CD4-positive, alpha-beta T cell treated with Interferon gamma for 1 hour (primary cell): ENCODE data around the gene SNX11.

Experiments
- DNase-seq: peaks from one replicate; pipeline ENCODE4 v3.0.0-alpha.2; 2020

Gene SNX11

DNA sequence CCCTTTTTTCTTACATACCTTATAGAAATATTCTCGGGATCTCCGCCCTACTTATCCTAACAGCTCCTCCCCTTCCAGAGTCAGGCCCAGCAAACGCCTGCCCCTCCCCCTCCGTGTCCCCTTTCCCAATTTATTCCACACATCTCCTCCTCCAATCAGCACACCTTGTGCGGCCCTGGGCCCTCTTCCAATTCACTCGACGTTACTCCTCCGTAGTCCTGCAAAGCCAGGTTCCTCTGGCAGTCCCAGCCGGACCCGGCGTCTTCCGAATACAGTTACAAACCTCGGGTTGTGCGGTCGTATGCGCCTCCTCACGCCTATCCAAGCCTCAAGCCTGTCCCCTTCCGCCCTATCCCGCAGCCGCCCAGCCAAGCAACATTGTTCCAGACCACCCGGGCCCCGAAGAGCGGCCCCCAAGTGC lies 7.0 kb upstream of the SNX11 start:
- no peak for DNase-seq

DNA sequence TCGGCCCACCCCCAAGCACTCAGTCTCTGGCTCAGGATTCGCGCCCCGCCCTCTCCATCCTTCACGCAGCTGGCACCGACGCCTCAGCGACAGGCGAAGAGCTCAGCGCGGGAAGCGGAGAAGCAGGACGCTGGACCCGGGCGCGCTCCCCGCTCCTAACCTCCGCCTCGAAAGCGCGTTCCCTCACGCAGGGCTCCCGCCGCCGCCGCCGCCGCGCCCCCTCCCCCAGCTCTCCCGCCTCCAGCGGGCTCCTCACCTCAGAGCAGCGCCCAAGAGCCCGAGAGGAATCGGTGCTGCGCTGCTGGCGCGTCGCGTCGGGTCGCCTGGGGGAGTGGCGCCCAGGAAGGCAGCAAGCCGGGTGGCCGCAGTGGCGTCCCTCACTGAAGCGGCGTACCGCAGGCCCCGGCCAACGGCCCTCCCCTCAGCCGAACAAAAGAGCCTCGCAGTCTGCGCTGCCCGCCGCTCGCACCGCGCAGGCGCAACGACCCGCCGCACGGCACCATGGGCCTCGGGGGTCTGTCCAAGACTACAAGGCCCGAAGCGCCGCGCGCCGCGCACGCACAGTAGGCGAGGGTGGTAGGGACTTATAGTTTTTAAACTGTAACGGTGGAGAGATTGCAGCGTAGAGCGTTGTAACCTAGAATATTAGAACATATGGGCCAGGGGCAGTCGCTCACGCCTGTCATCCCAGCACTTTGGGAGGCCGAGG lies 6.4 kb upstream of the SNX11 start, which contains the start of gene CBX1:
Gene CBX1 (minus strand): TSS at position 467 of the 709 bp plus-strand sequence. CDS start 24,474 bp downstream, outside the sequence.
- peak; percentile 94 for DNase-seq

DNA sequence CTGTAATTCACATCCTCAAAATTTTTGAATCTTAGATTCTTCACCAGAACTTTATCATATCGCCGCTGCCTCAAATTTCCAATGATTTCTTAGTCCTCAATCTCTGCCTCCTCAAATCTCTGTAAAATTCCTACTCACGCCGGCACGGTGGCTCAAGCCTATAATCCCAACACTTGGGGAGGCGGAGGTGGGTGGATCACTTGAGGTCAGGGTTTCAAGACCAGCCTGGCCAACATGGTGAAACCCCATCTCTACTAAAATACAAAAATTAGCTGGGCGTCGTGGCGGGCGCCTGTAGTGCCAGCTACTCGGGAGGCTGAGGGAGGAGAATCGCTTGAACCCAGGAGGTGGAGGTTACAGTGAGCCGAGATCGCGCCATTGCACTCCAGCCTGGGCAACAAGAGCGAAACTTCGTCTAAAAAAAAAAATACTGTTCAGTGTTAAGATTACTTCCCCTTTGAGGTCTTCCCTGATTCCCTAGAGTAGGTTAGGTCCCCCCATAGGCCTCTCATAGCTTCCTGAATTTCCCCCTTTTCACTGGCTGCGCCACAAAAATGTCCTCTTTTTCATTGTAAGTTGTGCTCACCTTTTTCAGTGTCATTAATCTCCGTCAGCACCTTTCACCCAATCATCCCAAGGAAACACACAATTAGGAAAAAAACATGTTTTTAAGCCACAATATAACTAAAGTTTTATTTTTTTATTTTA lies 5.4 kb upstream of the SNX11 start:
- DNase-seq: no peak

DNA sequence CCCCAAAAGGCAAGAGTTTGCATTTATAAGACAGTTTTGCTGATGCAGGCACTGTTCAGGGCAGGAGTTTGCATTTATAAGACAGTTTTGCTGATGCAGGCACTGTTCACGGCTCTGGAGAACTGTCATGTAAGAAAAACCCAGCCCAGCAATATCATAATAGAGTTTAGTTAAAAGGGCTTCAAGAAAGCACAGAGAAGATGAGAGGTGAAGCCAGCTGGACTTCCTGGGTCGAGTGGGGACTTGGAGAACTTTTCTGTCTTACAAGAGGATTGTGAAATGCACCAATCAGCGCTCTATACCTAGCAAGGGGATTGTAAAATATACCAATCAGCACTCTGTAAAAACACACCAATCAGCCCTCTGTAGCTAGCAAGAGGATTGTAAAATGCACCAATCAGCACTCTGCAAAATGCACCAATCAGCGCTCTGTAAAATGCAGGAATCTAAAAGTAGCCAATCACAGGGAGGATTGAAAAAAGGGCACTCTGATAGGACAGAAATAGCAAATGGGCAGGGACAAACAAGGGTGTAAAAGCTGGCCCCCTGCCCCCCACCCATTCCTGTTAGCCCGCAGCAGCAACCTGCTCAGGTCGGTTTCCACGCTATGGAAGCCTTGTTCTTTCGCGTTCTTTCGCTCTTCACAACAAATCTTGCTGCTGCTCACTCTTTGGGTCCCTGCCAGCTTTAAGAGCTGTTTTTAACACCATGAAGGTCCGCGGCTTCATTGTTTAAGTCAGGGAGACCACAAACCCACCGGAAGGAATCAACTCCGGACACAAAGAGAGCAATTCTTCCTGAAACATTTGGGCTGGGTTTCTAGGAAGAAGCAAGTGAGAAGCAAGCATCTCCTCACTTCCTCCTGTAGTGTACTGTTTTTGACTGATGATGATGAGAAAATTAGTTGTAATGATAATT lies 4.5 kb upstream of the SNX11 start:
- peak; percentile 51 for DNase-seq

DNA sequence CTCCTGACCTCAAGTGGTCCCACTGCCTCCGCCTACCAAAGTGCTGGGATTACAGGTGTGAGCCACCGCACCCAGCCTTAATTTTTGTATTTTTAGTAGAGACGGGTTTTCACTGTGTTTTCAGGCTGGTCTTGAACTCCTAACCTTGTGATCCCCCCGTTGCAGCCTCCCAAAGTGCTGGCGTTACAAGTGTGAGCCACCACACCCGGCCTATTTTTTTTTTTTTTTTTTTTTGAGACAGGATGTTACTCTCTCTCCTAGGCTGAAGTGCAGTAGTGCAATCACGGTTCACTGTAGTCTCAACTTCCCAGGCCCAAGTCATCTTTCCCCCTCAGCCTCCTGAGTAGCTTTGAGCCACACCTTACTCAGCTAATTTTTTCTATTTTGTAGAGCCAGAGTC lies 3.1 kb upstream of the SNX11 start:
- no peak for DNase-seq

DNA sequence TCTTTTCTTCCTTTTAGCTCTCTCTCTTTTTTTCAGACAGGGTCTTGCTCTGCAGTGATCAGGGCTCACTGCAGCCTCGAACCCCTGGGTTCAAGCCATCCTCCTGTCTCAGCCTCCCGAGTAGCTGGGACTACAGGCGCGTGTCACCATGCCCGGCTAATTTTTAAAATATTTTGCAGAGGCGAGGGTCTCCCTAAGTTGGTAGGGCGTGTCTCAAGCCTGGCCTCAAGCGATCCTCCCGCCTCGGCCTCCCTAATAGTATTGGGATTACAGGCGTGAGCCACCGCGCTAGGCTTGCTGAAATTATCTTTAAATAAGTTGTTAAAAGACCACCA lies 797 bp upstream of the SNX11 start:
- DNase-seq: no peak

DNA sequence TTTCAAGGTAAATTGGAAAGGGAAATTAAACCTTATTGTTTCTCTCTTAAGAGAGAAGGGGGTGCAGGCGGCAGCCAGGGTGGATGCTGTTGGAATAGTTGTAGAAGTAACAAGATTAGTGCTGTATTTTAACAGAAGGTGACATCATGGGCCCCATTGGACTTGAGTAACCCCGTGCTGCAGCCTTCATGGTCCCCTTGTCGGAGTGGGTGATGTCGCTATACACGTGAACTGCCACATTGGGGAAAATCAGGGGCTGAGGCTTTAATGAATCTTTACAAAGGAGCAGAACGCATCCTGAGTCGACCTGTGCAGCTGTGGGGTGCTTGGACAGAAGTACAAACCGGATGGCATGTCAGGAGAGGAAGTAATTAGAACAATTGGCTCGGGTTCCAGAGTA lies 3.2 kb downstream of the SNX11 start:
- DNase-seq: no peak

DNA sequence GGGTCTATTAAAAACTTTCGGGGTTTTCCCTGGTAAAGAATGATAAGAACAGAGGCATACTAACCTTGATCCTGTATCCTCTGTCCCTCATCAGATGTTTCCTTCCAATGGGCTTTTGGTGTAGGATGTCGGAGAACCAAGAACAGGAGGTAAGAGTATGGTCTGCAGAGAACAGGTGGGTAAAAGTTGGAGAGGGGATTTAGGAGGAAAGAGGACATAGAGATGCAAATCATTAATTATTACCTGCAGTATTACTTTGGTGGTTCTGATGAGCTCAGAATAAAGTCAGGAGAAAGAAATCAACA lies 4.3 kb downstream of the SNX11 start:
- no peak for DNase-seq

DNA sequence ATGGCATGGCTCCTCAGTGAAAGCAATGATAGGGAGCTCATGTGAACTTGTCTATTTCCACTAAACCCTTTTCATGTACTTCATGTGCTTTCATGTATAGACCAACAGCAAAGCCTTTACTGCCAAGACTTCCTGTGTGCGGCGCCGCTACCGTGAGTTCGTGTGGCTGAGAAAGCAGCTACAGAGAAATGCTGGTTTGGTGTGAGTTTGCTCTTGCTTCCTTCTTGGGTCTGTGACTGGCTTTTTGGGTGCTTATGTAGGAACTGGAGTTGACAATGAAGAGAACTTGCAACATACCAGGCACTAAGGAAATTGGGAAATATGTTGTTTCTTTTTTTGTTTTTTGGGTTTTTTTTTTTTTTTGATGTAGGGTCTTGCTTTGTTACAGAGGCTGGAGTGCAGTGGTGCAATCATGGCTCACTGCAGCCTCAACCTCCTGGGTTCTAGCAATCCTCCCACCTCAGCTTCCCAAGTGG lies 5.7 kb downstream of the SNX11 start:
- peak; percentile 56 for DNase-seq

DNA sequence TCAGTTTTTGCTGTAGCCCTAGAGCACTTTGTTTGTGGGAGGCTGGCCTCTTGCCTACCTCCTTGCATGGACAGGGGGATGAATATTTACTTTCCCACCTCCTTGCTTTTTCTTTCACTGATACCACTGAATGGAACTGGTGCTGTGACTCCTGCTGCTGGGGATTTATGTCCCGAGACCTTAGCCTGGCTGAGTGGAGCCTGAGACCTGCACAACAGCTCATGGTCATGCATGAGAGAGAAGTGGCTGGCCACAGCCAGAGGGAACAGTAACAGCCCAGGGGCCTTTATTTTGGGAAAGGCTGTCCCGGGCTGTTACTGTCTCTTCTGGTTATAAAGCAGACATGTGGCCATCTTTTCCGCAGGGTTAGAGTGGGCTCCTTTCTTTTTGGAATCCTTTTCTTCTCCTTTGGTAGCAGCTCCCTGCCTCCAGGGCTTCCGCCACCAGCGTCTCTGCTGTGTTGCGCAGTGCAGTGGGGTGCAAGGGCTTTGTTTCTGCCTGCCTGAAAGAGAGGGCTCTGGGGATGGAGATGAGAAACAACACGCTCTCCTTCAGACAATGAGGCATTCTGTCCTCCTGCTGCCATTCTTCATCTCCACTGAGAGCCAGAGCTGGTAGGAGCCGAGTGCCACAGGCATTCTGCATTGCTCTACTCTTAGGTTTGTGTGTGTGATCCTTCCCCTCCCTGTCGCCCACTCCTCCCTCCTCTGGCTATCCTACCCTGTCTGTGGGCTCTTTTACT lies 14.5 kb downstream of the SNX11 start:
- no peak for DNase-seq

DNA sequence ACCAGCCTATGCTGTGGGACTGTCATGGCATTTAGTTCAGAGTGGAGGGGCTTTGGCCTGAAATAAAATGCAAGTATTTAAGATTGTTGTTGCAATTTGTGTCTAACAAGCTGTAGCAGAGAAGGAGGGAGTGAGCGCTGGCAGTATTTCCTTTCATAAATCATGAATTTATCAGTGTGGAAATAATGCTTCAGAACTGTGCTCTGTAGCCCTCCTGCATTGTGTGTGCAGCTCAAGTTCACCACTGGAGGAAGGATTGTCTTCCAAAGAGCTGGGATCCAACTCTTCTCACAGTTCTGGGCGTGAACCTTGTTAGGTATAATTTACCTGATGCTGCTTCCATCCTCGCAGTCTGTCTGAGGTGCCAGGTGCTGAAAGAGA lies 15.1 kb downstream of the SNX11 start:
- no peak for DNase-seq

DNA sequence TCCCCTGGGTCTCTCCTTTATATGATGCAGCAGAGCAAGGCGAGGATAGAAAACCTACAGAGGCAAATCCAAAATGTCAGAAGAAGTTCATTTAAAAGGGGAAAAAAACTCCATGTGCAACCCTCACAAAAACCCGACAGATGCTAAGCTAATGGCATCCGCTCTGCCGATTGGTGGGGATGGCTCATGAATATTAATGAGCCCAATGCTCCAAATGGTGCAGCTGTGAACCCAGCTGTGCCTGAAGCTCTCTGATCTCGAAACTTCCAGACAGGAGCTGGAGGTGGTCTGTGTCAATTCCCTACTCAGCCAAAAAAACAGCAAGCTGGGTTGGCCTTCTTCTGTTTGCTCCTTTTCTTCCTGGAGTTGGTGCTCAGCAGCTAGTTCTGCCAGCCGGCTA lies 15.5 kb downstream of the SNX11 start:
- DNase-seq: no peak

DNA sequence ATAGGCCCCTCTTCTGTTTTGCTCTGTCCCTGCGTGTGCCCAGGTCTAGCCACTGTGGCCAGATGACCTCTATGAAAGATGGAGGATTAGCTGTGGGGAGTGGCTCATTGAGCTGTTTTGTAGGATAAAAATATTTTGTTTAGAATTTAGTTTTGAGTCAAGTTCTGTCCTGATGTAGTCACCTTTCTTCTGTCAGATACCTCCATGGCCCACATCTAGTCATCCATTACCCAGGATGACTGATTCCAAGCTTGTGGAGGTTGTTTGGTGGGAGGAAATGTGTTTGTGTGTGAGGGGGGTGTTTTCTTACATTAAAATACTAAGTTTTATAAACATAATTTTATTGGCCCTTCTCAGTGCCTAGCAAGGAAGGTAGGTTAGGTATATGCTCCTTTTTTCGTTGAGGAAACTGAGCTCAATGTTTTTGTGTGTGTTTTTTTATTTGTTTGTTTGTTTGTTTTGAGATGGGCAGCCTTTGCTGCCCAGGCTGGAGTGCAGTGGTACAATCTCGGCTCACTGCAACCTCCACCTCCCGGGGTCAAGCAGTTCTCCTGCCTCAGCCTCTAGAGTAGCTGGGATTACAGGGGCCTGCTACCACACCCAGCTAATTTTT lies 16.3 kb downstream of the SNX11 start:
- no peak for DNase-seq

DNA sequence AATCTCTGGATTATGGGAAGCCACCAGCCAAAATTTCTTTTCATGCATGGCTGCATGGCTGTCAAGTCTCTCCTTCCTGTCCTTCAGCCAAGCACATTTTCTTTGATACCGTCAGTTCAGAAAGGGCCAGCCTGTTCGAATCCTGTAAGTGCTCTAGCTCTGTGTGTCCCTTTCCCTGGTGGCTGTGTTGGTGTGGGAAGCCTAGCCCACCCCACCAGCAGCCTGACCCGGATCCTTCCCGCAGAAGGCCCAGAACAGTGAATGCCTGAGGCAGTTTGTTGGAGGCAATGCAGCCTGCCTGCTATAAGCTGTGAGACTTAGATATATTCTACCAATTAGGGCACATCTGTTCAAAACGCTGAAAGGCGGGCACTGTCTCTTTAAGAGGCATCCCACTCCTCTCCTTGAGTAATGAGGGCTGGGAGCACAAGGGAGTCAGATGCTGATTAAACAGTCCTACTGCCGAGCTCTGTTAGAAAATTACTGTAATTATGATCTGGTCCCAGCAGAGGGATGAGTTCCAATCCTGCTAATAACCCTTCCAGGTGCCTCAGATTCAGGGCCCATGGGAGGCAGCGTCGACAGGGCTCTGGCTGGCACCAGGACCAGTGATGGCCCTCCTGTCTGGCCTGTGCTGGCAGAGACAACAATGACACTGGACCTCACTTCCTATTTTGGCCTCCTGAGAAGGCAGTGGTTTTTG lies 18.4 kb downstream of the SNX11 start:
- DNase-seq: no peak

DNA sequence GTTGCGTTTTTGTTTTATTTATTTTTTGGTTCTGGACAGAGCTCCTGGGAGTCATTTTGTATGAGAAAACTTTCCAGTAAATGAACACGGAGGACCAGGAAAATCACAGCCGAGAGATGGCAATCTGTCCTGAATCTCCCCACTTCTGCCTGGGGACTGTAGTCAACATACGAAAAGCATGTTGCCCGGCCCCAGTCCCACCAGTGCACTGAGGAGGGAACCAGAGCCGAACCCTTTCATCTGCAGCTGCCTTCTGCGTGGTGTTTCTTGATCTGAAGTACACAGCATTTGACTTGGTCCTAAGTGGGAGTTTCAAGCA lies 18.9 kb downstream of the SNX11 start:
- no peak for DNase-seq

DNA sequence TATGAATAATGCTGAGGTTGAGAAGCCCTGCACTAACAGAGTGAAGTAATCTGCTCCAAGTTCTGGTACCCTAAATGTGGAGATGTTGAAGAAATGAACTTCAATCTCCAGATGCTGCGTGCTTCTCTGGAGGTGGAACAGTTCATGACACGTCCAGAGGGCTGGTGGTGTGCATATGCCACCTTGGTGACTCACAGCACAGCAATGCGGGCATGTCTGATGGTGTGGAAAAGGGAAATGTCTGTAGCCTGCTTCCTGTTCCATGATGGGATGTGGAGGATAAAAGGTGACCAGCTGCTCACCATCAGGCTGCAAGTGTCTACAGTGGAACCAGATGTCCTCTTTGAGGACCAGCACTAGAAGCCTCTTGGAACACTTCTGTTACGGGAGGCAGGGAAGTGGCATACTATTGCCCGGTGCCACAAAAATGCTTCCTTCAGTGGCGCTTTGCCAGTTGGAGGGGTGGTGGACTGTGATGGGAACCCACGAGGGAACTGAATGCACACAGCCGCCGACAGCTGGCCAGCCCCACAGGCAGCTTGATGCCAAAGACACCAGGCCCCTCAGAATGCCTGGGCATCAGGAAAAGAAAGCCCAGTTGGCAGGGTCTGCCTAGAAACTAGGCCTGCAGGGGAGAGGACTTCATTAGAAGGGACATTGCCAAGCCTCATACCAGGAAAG lies 19.9 kb downstream of the SNX11 start:
- no peak for DNase-seq

DNA sequence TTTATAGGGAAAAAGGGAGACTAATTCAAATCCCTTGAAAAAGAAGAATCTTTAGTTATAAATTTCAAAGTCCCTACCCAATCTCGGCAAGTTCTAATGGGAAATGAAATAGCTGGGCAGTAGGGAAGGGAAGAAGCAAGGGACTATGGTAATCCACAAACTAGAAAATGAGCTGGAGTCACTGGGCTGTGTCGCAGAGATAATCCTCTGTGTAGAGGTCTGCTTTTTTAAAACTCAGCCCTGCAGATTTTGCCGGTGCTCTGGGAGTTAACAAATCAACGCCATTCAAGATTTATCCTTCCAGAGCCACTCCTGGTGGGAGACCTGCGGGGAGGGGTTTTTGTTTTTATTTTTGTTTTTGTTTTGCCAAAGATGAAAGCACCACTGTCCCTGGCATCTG lies 20.8 kb downstream of the SNX11 start:
- DNase-seq: no peak

DNA sequence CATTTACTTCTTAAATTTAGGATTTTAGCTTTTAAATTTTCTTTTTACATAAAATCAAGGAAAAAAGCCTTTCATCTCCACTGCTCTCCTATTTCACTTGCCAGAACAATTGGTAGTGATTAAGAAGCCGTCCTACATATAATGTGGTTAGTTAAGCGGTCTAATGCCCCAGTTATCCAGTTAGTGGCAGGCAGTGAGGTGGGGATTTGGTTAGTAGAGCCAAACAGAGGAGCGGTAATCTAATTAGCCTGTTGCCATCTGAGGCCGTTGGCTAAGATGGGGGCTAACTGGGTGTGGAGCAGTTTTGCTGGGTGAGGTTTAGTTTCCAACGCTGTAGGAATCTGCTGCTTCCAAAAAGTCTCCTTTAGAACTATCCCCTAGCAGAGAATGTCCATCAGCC lies 22.4 kb downstream of the SNX11 start:
- DNase-seq: no peak

DNA sequence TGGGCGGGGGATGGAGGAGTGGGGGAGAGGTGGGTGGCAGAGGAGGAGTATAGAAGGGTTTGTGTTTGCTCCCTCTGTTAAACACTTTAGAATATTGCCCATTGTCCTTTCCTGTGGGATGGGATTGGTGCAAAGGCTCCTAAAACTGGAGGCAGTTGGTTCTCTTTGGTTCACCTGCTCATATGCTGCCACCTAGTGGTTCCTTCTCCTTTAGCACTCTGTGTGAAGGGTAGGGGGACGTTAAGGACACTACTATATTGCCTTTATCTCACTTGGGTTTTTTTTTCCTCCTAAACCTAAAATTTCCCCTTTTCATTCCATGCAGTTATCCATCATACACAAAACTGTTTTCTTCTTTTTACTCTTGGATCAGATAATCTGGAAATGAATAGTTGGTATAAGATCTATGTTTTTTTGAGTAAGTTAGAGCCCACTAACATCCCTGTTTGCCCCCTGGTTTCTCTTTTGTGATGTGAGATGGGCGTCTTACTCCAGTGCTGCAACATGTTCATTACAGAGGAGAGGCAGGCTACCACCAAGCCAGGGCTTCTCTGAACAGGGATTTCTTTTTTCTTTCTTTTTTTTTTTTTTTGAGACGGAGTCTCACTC lies 23.8 kb downstream of the SNX11 start:
- peak; percentile 26 for DNase-seq

DNA sequence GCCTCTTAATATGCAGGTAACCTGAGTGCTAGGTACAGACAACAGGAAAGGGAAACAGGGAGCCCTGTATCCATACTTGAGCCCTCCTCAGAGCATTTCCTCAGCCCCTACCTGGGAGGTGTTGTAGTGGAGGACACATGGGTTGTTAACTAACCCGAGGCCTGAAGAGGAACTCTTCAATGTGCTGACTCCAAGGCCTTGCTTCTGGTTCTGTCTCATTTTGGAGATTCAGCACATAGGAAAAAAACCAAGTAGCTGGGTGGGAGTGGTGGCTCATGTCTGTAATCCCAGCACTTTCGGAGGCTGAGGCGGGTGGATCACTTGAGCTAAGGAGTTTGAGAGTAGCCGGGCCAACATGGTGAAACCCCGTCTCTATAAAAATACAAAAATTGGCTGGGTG lies 24.8 kb downstream of the SNX11 start:
- DNase-seq: no peak

DNA sequence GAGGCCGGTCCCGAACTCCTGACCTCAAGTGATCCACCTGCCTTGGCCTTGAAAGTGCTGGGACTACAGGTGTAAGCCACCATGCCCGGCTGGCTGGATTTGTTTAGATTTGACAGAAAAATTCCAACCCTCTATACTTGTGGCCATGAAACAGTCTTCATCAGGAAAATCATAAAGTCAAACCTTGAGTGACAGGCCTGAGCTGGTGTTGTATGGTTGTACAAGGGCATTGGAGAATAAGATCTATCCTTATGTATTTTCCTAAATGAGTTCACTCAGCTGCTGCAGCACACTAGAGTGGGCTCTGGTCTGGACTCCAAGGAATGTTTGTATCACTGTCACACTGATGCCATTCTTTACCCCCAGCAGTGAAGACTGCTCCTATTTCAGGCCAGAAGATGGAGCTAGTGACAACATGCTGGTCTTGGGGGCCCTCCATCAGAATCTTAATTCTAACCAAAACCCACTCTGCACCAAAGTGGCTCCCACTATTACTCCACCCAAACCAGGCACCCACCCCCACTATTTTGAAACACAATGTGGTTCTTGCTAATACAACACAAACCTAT lies 27.4 kb downstream of the SNX11 start:
- no peak for DNase-seq
